C4-2B (cell line): ENCODE data around the gene TOP1.

Source experiments
- H3K27ac ChIP-seq: fragments of 450-650 bp; 2 replicates; pipeline ENCODE4 v1.5.1; 2017
- ZFX ChIP-seq: fragments of 450-650 bp; IDR thresholded peaks from 2 replicates; pipeline ENCODE4 v1.6.1; 2017
- TF ChIP-seq, protein P1 (sequence below): fragments of 450-650 bp; conservative IDR thresholded peaks from 2 replicates; pipeline ENCODE4 v1.5.1; 2017; ENCODE audit warnings: mild to moderate bottlenecking

Gene TOP1

DNA sequence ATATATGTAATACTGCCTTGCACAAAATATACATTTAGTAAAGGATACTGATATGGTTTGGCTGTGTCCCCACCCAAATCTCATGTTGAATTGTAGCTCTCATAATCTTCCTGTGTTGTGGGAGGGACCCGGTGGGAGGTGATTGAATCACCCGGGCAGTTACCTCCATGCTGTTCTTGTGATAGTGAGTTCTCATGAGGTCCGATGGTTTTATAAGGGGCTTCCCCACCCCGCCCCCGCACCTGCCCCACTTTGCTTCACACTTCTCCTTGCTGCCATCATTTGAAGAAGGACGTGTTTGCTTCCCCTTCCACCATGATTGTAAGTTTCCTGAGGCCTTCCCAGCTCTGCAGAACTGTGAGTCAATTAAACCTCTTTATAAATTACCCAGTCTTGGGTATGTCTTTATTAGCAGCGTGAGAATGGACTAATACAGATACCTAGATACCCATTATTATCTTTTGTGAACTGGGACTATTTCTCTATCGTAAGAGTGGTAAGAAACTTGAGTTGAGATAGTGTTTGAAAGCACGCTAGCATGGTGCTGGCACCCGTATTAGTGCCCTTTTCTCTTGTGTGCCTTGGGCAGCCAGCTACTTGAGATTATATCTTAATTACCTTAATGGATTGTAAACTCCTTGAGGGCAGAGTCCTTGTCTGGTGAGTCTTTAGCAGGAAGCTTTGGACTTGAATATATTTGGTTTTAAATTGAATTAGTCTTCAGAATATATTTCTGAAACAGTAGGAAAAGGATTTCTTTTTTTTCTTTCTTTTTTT, 25.6 kb downstream of the TOP1 start:
- no peak overlapping the region for H3K27ac ChIP-seq
- TF ChIP-seq, protein P1, sequence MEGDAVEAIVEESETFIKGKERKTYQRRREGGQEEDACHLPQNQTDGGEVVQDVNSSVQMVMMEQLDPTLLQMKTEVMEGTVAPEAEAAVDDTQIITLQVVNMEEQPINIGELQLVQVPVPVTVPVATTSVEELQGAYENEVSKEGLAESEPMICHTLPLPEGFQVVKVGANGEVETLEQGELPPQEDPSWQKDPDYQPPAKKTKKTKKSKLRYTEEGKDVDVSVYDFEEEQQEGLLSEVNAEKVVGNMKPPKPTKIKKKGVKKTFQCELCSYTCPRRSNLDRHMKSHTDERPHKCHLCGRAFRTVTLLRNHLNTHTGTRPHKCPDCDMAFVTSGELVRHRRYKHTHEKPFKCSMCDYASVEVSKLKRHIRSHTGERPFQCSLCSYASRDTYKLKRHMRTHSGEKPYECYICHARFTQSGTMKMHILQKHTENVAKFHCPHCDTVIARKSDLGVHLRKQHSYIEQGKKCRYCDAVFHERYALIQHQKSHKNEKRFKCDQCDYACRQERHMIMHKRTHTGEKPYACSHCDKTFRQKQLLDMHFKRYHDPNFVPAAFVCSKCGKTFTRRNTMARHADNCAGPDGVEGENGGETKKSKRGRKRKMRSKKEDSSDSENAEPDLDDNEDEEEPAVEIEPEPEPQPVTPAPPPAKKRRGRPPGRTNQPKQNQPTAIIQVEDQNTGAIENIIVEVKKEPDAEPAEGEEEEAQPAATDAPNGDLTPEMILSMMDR = no peak
- no peak for TF ChIP-seq ZFX

DNA sequence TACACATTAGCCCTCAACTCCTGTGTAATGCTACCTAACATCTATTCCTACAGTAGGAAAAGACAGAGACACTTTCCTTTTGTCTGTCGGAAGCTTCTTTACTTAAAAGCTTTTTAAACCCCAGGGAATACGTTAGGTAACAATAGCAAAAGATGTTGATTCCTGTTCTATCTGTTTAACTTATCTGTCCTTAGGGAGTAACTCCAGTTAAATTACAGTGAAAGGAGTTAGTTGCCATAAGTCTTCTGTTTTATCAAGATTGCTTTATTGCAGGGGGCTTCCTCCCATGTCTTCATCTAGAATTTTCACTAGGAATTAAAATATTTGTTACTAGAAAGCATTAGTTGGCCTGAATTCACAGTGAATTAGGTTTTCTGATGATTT, 26.2 kb downstream of the TOP1 start:
- no peak overlapping the region for H3K27ac ChIP-seq

DNA sequence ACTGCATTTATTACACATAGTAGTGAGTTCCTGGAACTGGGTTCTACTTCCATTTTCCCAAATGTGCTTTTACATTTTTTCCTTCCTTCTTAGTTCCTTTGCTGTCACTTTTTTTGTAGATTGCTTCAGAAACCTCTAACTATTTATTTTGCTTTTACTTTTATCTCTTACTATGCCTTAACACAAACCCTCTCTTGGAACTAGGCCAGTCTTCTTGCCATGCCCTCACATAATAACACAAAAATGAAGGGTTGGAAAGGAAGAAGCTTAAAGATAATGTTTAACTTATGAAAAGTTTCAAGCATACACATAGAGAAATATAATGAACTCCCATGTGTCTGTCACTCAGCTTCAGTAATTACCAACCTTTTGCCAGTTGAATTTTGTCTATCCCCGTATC, 27.1 kb downstream of the TOP1 start:
- TF ChIP-seq ZFX = no peak
- TF ChIP-seq, protein P1 = no peak
- H3K27ac ChIP-seq = no peak overlapping the region

More for the DNA sequence above, 26.2 kb downstream of the TOP1 start:
- TF ChIP-seq, protein P1 = no peak
- TF ChIP-seq ZFX = no peak

DNA sequence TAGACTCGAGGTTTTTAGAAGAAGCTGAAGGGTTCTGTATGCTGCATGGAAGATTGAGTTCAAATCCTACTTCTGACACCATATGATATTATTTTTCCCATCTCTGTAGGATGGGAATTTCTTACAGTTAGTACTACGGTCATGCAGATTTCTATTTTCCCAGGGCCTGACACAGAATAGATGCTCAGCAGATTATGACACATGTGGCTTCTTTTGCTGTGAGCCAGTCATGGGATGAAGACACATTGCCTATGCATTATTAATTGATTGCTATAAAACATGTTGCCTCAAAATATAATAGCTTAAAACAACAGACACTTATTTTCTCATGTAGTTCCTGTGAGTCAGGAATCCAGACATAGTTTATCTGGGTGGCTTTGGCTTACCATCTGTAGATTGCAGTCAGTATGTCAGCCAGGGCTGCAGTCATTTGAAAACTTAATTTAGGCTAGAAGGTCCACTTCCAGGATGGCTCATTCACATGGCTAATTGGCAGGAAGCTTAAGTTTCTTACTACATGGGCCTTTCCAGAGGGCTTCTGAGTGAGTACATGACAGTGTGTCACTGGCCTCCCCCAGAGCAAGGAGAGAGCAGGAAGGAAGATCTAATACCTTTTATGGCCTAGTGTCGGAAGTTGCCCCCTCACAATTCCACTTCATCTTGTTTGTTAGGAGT, 29.5 kb downstream of the TOP1 start:
- H3K27ac ChIP-seq = no peak overlapping the region
- TF ChIP-seq, protein P1 = no peak
- no peak for TF ChIP-seq ZFX

DNA sequence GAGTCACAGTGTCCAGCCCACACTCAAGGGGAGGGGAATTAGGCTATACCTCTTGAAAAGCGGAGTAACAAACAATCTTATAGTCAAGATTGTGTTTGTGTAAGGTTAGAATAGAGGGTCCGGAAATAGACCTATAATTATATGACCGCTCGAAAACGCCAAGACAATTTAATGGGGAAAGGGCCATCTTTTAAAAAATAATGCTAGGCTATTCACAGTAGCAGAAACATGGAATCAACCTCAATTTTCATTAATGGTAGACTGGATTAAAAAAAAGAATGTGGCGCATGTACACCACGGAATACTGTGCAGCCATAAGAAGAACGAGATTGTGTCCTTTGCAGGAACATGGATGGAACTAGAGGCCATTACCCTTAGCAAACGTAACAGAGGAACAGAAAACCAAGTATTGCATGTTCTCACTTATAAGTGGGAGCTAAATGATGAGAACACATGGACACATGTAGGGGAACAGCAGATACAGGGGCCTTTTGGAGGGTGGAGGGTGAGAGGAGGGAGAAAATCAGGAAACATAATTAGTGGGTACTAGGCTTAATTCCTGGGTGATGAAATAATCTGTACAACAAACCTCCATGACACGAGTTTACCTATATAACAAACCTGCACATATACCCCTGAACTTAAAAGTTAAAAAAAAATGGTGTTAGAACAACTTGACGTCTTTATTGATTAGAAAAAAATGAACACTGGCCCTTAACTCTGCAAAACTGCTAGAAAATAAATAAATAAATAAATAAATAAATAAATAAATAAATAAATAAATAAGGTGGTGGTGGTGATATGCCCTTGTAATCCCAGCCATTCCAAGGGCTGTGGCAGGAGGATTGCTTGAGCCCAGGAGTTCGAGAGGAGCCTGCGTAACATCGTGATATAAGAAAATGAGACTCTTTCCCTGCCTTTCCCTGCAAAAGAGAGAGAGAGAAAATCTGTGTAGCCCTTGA, 30.3 kb downstream of the TOP1 start:
- H3K27ac ChIP-seq = no peak overlapping the region
- TF ChIP-seq ZFX = no peak
- TF ChIP-seq, protein P1 = no peak

DNA sequence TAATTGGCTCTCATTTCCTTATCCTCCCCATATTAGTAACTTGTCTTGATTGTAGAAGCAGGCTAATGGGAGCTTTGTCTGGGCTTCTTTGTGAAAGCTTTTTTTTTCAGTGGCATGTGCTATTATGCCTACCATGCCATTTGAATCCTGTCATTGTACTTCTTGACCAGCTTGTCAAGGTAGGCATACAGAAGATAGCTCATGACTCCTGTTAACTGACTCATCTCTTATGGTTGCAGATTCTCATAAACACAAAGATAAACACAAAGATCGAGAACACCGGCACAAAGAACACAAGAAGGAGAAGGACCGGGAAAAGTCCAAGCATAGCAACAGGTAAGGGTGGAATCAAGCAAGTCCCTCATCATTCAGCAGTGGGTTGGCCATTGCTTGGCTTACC, 32.5 kb downstream of the TOP1 start:
- TF ChIP-seq, protein P1 = no peak
- no peak for TF ChIP-seq ZFX

More for the DNA sequence above, 32.5 kb downstream of the TOP1 start:
- no peak overlapping the region for H3K27ac ChIP-seq
